ENCODE data around the gene CELSR3. TPM values are rescaled to one million over a fixed set of nuclear protein-coding genes. Genes with fewer than 3 reads are reported as not detected.

CELSR3 gene, protein sequence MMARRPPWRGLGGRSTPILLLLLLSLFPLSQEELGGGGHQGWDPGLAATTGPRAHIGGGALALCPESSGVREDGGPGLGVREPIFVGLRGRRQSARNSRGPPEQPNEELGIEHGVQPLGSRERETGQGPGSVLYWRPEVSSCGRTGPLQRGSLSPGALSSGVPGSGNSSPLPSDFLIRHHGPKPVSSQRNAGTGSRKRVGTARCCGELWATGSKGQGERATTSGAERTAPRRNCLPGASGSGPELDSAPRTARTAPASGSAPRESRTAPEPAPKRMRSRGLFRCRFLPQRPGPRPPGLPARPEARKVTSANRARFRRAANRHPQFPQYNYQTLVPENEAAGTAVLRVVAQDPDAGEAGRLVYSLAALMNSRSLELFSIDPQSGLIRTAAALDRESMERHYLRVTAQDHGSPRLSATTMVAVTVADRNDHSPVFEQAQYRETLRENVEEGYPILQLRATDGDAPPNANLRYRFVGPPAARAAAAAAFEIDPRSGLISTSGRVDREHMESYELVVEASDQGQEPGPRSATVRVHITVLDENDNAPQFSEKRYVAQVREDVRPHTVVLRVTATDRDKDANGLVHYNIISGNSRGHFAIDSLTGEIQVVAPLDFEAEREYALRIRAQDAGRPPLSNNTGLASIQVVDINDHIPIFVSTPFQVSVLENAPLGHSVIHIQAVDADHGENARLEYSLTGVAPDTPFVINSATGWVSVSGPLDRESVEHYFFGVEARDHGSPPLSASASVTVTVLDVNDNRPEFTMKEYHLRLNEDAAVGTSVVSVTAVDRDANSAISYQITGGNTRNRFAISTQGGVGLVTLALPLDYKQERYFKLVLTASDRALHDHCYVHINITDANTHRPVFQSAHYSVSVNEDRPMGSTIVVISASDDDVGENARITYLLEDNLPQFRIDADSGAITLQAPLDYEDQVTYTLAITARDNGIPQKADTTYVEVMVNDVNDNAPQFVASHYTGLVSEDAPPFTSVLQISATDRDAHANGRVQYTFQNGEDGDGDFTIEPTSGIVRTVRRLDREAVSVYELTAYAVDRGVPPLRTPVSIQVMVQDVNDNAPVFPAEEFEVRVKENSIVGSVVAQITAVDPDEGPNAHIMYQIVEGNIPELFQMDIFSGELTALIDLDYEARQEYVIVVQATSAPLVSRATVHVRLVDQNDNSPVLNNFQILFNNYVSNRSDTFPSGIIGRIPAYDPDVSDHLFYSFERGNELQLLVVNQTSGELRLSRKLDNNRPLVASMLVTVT (N-terminal part only)
- total RNA-seq (10 to 100 TPM in 1 of 2 donors, 1 to 10 TPM in 1; 6.0 to 10.3 TPM), polyA plus RNA-seq (ENCODE audit: insufficient read length in 2 of 2) (10 to 100 TPM; 25.7 to 26.1 TPM)
- long read RNA-seq, donor 1 = 0 reads
- long read RNA-seq, donor 2 = 0 reads
- long read RNA-seq, donor 3 = 0 reads
- long read RNA-seq, donor 4 = 0 reads

DNA sequence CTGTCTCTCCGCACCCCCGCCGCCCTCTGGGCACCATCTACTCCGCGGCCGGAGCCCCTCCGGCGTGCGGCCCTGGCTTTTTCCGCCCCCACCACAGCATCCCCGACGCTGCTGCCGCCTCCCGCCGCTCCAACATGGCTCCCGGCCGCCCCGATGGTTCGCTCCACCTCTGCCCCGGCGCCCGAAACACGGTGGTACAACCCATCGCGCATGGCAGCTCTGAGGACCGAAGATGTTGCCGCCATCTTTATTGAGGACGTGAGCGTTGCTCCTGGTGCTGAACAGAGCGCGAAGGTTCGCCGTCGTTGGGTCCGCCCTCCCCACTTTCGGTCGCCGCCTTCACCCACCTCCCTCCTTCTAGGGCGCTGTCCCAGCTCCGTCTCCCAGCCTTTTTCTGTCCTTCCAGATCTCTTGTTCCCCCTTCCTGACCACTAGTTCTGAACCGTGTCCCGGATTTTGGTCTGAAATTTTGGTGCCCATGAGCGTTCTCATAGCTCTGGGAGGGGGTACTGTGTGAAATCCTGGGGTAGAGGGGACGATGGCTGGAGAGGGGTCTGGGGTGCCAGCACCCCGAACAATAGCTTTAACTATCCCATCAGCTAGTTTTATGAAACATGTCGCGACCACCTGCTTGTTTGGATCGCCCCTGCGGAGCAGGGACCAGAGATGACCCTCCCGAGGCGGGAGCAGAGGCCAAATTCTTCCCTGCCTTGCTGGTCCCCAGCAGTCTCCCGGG lies at the start of gene CELSR3:
Gene CELSR3, minus strand, starts transcription at position 134 of the 736 bp plus-strand sequence. CDS start 252 bp downstream, outside the sequence.
- Histone ChIP-seq H3K4me1 (ENCODE audit: control insufficient read depth, insufficient read depth, low read length) (peaks cover 49% of the 10 kb centered on the region), H3K27ac (ENCODE audit: low read depth, low read length) (peak within 1 kb of the TSS; percentile 94), H3K27me3 (ENCODE audit: control insufficient read depth, insufficient read depth, low read length) (no peaks in the 10 kb centered on the region), H3K36me3 (ENCODE audit: control insufficient read depth, insufficient read depth, low read length) (peaks cover 41% of the 10 kb centered on the region), H3K9me3 (ENCODE audit: control insufficient read depth, insufficient read depth, low read length) (no peaks in the 10 kb centered on the region), H3K4me3 (ENCODE audit: low read depth, low read length) (peak within 1 kb of the TSS; percentile 77)
- peak in 5 of 6 donors; percentile 70 to 98 (median 89) for DNase-seq (ENCODE audit: low read depth in 4 of 6, low spot score in 6 of 6)
- 0% methylated on average over 48 of the region's 52 CpGs for WGBS (ENCODE audit: insufficient coverage)

DNA sequence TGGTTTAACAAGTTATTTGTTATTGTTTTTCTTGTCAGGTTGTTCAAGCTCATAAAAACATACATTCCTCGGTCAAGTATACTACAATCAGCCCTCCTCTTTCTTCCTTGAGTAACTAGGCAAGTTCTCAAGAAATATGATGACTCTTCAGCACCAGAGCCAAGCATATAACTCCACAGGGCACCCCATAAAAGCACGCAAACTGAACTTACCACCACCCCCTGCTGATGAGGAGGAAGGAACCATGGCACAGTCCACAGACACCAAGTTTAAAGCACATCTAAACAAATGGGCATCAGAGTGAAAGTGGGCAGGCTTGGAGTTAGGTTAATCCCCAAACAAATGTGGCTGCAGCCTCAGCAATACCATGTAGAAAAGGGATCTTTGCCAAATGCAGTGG lies 49.0 kb upstream of the CELSR3 start:
- Histone ChIP-seq H3K4me1 (ENCODE audit: control insufficient read depth, insufficient read depth, low read length) (peaks cover 36% of the 10 kb centered on the region), H3K36me3 (ENCODE audit: control insufficient read depth, insufficient read depth, low read length) (peaks cover 49% of the 10 kb centered on the region), H3K4me3 (ENCODE audit: low read depth, low read length) (no peak overlapping the region), H3K9me3 (ENCODE audit: control insufficient read depth, insufficient read depth, low read length) (no peaks in the 10 kb centered on the region), H3K27me3 (ENCODE audit: control insufficient read depth, insufficient read depth, low read length) (no peaks in the 10 kb centered on the region), H3K27ac (ENCODE audit: low read depth, low read length) (no peak overlapping the region)
- no peak for DNase-seq (ENCODE audit: low read depth in 4 of 6, low spot score in 6 of 6)
- WGBS (ENCODE audit: insufficient coverage) = no CpG with 5 or more reads among the region's 2 CpGs

DNA sequence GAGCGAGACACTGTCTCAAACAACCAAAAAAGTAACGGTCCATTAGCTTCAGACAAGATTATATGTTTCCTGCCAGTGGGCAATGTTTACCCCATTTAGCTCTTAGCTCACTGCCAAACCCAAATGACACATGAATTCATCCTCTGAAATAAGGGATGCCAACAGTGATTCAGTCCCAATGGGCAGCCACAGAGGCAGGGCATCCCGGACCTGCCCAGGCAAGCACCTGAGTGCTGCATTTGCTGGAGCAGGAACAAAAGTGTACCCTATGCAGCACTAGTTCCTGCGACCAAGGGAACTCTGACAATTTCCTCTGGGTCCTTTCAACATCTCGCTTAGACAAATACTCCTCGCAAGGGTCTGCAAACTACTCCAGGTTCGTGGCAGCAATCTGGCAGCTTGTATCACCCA lies 46.4 kb upstream of the CELSR3 start:
- H3K27me3 ChIP-seq (ENCODE audit: control insufficient read depth, insufficient read depth, low read length) = no peaks in the 10 kb centered on the region
- H3K9me3 ChIP-seq (ENCODE audit: control insufficient read depth, insufficient read depth, low read length) = no peaks in the 10 kb centered on the region
- H3K4me3 ChIP-seq (ENCODE audit: low read depth, low read length) = no peak overlapping the region
- WGBS (ENCODE audit: insufficient coverage) = 44% methylated on average over 7 of the region's 7 CpGs
- no peak for DNase-seq (ENCODE audit: low read depth in 4 of 6, low spot score in 6 of 6)
- no peak overlapping the region for H3K27ac ChIP-seq (ENCODE audit: low read depth, low read length)
- H3K36me3 ChIP-seq (ENCODE audit: control insufficient read depth, insufficient read depth, low read length) = peaks cover 59% of the 10 kb centered on the region
- peaks cover 29% of the 10 kb centered on the region for H3K4me1 ChIP-seq (ENCODE audit: control insufficient read depth, insufficient read depth, low read length)

DNA sequence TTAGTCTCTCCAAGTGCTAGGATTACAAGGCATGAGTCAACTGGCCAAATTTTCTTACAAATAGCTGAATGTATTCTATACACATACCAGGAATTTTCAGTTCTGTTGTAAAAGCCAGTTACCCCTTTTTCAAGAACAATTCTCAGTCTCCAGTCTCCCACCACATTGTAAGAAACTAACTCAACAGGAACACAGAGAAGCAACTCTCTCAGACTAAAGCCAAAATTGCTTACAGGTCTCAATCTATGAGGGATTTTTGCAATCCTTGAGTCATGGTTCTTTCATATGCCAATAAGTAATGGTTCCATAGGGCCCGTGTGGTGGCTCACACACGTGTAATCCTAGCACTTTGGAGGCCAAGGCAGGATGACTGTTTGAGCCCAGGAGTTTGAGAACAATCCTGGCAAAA lies 45.8 kb upstream of the CELSR3 start:
- no peak overlapping the region for H3K27ac ChIP-seq (ENCODE audit: low read depth, low read length)

DNA sequence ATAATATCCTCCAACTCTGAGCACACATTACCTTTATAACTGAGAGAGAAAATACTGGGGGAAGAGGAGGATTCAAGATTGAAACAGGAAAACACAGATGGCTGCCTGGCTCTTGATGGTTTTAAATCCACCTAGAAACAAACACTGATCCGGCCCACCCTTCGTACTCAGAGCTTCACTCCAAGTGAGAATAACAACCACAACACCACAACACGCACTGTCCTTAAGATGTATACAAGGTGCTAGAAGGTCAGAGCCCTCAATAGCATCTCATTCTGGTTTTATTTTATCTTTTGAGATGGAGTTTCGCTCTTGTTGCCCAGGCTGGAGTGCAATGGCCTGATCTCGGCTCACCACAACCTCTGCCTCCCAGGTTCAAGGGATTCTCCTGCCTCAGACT lies 44.5 kb upstream of the CELSR3 start:
- peaks cover 46% of the 10 kb centered on the region for H3K36me3 ChIP-seq (ENCODE audit: control insufficient read depth, insufficient read depth, low read length)
- no peak for DNase-seq (ENCODE audit: low read depth in 4 of 6, low spot score in 6 of 6)

More for the DNA sequence above, 45.8 kb upstream of the CELSR3 start:
- WGBS (ENCODE audit: insufficient coverage) = 45% methylated on average over 2 of the region's 2 CpGs
- Histone ChIP-seq H3K4me1 (ENCODE audit: control insufficient read depth, insufficient read depth, low read length) (peaks cover 27% of the 10 kb centered on the region), H3K4me3 (ENCODE audit: low read depth, low read length) (no peak overlapping the region), H3K27me3 (ENCODE audit: control insufficient read depth, insufficient read depth, low read length) (no peaks in the 10 kb centered on the region), H3K9me3 (ENCODE audit: control insufficient read depth, insufficient read depth, low read length) (no peaks in the 10 kb centered on the region), H3K36me3 (ENCODE audit: control insufficient read depth, insufficient read depth, low read length) (peaks cover 56% of the 10 kb centered on the region)
- DNase-seq (ENCODE audit: low read depth in 4 of 6, low spot score in 6 of 6) = no peak

DNA sequence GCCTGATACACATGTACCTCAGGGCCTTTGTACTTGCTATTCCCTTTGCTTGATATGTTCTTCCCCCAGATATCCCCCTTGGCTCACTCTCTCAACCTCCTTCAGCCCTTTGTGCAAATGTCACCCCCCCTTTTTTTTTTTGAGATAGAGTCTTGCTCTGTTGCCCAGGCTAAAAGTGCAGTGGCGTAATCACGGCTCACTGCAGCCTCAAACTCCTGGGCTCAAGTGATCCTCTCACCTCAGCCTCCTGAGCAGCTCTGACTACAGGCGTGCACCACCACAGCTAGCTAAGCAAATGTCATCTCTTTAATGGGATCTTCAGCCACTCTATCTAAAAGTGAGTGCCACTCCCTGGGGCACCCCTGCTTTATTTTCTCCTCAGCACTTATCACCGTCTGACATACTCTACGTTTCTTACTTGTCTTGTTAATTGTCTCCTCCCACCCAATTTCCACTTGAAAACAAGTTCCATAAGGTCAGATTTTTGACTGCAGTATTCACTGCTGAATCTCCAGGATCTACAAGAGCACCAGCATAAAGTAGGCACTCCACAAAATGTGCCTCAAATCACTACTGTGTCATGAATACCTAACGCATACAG lies 39.7 kb upstream of the CELSR3 start:
- DNase-seq (ENCODE audit: low read depth in 4 of 6, low spot score in 6 of 6) = no peak
- H3K9me3 ChIP-seq (ENCODE audit: control insufficient read depth, insufficient read depth, low read length) = no peaks in the 10 kb centered on the region
- H3K4me3 ChIP-seq (ENCODE audit: low read depth, low read length) = no peak overlapping the region
- 77% methylated on average over 5 of the region's 6 CpGs for WGBS (ENCODE audit: insufficient coverage)
- H3K27ac ChIP-seq (ENCODE audit: low read depth, low read length) = no peak overlapping the region
- no peaks in the 10 kb centered on the region for H3K27me3 ChIP-seq (ENCODE audit: control insufficient read depth, insufficient read depth, low read length)
- peaks cover 9% of the 10 kb centered on the region for H3K4me1 ChIP-seq (ENCODE audit: control insufficient read depth, insufficient read depth, low read length)
- H3K36me3 ChIP-seq (ENCODE audit: control insufficient read depth, insufficient read depth, low read length) = peaks cover 38% of the 10 kb centered on the region

More for the DNA sequence above, 44.5 kb upstream of the CELSR3 start:
- Histone ChIP-seq H3K27ac (ENCODE audit: low read depth, low read length) (no peak overlapping the region), H3K4me1 (ENCODE audit: control insufficient read depth, insufficient read depth, low read length) (peaks cover 16% of the 10 kb centered on the region), H3K4me3 (ENCODE audit: low read depth, low read length) (no peak overlapping the region), H3K27me3 (ENCODE audit: control insufficient read depth, insufficient read depth, low read length) (no peaks in the 10 kb centered on the region), H3K9me3 (ENCODE audit: control insufficient read depth, insufficient read depth, low read length) (no peaks in the 10 kb centered on the region)
- 73% methylated on average over 3 of the region's 5 CpGs for WGBS (ENCODE audit: insufficient coverage)

DNA sequence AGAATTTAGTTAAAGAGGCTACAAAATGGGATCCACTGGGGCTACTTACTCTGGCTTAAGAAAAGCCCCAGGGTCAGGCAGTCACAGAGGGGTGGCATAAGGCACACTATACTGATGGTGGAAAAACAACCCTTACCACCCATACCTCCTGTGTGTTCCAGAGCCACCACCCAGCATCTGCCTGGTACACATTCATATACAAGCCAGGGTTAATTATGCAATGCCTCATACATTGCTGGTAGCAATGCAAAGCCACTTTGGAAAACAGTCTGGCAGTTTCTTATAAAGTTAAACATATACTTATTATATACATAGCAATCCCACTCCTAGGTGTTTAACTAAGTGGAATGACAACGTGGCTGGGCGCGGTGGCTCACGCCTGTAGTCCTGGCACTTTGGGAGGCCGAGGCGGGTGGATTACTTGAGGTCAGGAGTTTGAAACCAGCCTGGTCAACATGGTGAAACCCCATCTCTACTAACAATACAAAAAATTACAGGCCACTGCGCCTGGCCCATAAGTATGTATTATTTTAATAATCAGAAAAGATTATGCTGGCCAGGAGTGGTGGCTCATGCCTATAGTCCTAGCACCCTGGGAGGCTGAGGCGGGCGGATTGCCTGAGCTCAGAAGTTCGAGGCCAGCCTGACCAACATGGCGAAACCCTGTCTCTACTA lies 38.2 kb upstream of the CELSR3 start:
- no peak overlapping the region for H3K4me3 ChIP-seq (ENCODE audit: low read depth, low read length)
- H3K27me3 ChIP-seq (ENCODE audit: control insufficient read depth, insufficient read depth, low read length) = no peaks in the 10 kb centered on the region
- no peak for DNase-seq (ENCODE audit: low read depth in 4 of 6, low spot score in 6 of 6)
- no CpG with 5 or more reads among the region's 11 CpGs for WGBS (ENCODE audit: insufficient coverage)
- H3K27ac ChIP-seq (ENCODE audit: low read depth, low read length) = no peak overlapping the region
- H3K4me1 ChIP-seq (ENCODE audit: control insufficient read depth, insufficient read depth, low read length) = peaks cover 15% of the 10 kb centered on the region
- peaks cover 34% of the 10 kb centered on the region for H3K36me3 ChIP-seq (ENCODE audit: control insufficient read depth, insufficient read depth, low read length)
- no peaks in the 10 kb centered on the region for H3K9me3 ChIP-seq (ENCODE audit: control insufficient read depth, insufficient read depth, low read length)

DNA sequence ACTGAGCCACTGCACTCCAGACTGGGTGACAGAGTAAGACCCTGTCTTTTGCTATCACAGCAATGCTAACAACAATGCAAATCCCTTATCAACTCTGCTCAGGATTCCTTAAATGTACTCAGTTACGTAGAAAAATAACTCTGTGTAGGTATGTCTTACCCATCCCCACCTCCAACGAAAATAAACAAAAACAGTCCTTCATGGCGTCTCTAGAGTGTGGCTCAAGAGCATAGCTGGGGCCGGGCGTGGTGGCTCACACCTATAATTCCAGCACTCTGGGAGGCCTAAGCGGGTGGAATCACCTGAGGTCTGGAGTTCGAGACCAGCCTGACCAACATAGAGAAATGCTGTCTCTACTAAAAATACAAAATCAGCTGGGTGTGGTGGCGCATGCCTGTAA lies 36.2 kb upstream of the CELSR3 start:
- WGBS (ENCODE audit: insufficient coverage) = 91% methylated on average over 5 of the region's 8 CpGs
- Histone ChIP-seq H3K36me3 (ENCODE audit: control insufficient read depth, insufficient read depth, low read length) (peaks cover 36% of the 10 kb centered on the region), H3K9me3 (ENCODE audit: control insufficient read depth, insufficient read depth, low read length) (no peaks in the 10 kb centered on the region)

More for the DNA sequence above, 36.2 kb upstream of the CELSR3 start:
- DNase-seq (ENCODE audit: low read depth in 4 of 6, low spot score in 6 of 6) = no peak
- H3K27ac ChIP-seq (ENCODE audit: low read depth, low read length) = no peak overlapping the region
- H3K27me3 ChIP-seq (ENCODE audit: control insufficient read depth, insufficient read depth, low read length) = no peaks in the 10 kb centered on the region
- H3K4me1 ChIP-seq (ENCODE audit: control insufficient read depth, insufficient read depth, low read length) = peaks cover 33% of the 10 kb centered on the region
- no peak overlapping the region for H3K4me3 ChIP-seq (ENCODE audit: low read depth, low read length)

Data from spinal cord (tissue), 10 donors.